ENCODE measurements around the gene CSF3R. TPM values are rescaled to one million over a fixed set of nuclear protein-coding genes. Genes with fewer than 3 reads are reported as not detected.

Gene CSF3R
- total RNA-seq, 1 experiment from 2014 or later = 0.26 TPM

DNA sequence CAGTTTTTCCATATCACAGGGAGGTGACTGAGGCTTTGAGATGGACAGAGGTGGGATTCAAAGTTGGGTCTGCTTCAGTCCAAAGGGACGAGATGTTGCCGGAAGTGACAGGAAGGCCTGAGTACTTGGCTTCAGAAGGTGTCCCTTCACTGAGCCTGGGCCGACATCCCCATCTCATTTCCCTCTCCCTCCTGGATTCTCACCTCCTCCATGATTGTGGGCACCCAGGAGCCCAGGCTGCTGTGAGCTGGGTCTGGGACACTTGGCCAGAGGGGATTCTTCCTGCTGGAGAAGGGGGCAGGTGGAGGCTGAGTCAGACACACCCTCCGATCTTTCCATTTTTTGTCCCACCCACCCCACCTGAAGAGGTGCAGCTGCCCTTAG lies 15.7 kb downstream of the CSF3R start:
- ChIA-PET CTCF (no interaction called here), POLR2A (no interaction called here)
- Mint-ChIP-seq H3K4me3 (no peak overlapping the region), H3K4me1 (peaks cover 16% of the 10 kb centered on the region), H3K27ac (no peak overlapping the region), H3K9me3 (no peaks in the 10 kb centered on the region), H3K27me3 (ENCODE audit: low read depth) (peaks cover 64% of the 10 kb centered on the region), H3K36me3 (0 out of 2 replicates have a peak, but pooled peaks cover 4% of the 10 kb centered on the region)
- DNase-seq (ENCODE audit: low spot score) (no peak), ATAC-seq (no peak)
- TF ChIP-seq OVOL2 (CRISPR knock-in tag; IDR thresholded peaks at IDR 0.05; ENCODE audit: borderline replicate concordance) (no peak), ZNF263 (CRISPR knock-in tag; IDR thresholded peaks at IDR 0.05; ENCODE audit: low read depth) (no peak), ELF4 (CRISPR knock-in tag; IDR thresholded peaks at IDR 0.05; ENCODE audit: low read depth) (no peak), MYBL2 (CRISPR knock-in tag; IDR thresholded peaks at IDR 0.05) (no peak), KAT7 (CRISPR knock-in tag; IDR thresholded peaks at IDR 0.05; ENCODE audit: borderline replicate concordance) (no peak), ZNF121 (CRISPR knock-in tag; IDR thresholded peaks at IDR 0.05) (no peak), NR2C2 (CRISPR knock-in tag; IDR thresholded peaks at IDR 0.05) (no peak), RELA (CRISPR knock-in tag; IDR thresholded peaks at IDR 0.05; ENCODE audit: borderline replicate concordance) (no peak)
- TF ChIP-seq, protein P1, sequence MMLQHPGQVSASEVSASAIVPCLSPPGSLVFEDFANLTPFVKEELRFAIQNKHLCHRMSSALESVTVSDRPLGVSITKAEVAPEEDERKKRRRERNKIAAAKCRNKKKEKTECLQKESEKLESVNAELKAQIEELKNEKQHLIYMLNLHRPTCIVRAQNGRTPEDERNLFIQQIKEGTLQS (CRISPR knock-in tag; conservative IDR thresholded peaks at IDR 0.05) = no peak
- TF ChIP-seq, protein P2, sequence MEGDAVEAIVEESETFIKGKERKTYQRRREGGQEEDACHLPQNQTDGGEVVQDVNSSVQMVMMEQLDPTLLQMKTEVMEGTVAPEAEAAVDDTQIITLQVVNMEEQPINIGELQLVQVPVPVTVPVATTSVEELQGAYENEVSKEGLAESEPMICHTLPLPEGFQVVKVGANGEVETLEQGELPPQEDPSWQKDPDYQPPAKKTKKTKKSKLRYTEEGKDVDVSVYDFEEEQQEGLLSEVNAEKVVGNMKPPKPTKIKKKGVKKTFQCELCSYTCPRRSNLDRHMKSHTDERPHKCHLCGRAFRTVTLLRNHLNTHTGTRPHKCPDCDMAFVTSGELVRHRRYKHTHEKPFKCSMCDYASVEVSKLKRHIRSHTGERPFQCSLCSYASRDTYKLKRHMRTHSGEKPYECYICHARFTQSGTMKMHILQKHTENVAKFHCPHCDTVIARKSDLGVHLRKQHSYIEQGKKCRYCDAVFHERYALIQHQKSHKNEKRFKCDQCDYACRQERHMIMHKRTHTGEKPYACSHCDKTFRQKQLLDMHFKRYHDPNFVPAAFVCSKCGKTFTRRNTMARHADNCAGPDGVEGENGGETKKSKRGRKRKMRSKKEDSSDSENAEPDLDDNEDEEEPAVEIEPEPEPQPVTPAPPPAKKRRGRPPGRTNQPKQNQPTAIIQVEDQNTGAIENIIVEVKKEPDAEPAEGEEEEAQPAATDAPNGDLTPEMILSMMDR (IDR thresholded peaks at IDR 0.05) = no peak
- TF ChIP-seq, protein P3, sequence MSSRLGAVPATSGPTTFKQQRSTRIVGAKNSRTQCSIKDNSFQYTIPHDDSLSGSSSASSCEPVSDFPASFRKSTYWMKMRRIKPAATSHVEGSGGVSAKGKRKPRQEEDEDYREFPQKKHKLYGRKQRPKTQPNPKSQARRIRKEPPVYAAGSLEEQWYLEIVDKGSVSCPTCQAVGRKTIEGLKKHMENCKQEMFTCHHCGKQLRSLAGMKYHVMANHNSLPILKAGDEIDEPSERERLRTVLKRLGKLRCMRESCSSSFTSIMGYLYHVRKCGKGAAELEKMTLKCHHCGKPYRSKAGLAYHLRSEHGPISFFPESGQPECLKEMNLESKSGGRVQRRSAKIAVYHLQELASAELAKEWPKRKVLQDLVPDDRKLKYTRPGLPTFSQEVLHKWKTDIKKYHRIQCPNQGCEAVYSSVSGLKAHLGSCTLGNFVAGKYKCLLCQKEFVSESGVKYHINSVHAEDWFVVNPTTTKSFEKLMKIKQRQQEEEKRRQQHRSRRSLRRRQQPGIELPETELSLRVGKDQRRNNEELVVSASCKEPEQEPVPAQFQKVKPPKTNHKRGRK (CRISPR knock-in tag; IDR thresholded peaks at IDR 0.05; ENCODE audit: borderline replicate concordance) = no peak
- TF ChIP-seq, protein P4, sequence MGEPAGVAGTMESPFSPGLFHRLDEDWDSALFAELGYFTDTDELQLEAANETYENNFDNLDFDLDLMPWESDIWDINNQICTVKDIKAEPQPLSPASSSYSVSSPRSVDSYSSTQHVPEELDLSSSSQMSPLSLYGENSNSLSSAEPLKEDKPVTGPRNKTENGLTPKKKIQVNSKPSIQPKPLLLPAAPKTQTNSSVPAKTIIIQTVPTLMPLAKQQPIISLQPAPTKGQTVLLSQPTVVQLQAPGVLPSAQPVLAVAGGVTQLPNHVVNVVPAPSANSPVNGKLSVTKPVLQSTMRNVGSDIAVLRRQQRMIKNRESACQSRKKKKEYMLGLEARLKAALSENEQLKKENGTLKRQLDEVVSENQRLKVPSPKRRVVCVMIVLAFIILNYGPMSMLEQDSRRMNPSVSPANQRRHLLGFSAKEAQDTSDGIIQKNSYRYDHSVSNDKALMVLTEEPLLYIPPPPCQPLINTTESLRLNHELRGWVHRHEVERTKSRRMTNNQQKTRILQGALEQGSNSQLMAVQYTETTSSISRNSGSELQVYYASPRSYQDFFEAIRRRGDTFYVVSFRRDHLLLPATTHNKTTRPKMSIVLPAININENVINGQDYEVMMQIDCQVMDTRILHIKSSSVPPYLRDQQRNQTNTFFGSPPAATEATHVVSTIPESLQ (CRISPR knock-in tag; IDR thresholded peaks at IDR 0.05) = no peak
- TF ChIP-seq, protein P5, sequence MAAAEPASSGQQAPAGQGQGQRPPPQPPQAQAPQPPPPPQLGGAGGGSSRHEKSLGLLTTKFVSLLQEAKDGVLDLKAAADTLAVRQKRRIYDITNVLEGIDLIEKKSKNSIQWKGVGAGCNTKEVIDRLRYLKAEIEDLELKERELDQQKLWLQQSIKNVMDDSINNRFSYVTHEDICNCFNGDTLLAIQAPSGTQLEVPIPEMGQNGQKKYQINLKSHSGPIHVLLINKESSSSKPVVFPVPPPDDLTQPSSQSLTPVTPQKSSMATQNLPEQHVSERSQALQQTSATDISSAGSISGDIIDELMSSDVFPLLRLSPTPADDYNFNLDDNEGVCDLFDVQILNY (CRISPR knock-in tag; IDR thresholded peaks at IDR 0.05) = no peak
- TF ChIP-seq, protein P6, sequence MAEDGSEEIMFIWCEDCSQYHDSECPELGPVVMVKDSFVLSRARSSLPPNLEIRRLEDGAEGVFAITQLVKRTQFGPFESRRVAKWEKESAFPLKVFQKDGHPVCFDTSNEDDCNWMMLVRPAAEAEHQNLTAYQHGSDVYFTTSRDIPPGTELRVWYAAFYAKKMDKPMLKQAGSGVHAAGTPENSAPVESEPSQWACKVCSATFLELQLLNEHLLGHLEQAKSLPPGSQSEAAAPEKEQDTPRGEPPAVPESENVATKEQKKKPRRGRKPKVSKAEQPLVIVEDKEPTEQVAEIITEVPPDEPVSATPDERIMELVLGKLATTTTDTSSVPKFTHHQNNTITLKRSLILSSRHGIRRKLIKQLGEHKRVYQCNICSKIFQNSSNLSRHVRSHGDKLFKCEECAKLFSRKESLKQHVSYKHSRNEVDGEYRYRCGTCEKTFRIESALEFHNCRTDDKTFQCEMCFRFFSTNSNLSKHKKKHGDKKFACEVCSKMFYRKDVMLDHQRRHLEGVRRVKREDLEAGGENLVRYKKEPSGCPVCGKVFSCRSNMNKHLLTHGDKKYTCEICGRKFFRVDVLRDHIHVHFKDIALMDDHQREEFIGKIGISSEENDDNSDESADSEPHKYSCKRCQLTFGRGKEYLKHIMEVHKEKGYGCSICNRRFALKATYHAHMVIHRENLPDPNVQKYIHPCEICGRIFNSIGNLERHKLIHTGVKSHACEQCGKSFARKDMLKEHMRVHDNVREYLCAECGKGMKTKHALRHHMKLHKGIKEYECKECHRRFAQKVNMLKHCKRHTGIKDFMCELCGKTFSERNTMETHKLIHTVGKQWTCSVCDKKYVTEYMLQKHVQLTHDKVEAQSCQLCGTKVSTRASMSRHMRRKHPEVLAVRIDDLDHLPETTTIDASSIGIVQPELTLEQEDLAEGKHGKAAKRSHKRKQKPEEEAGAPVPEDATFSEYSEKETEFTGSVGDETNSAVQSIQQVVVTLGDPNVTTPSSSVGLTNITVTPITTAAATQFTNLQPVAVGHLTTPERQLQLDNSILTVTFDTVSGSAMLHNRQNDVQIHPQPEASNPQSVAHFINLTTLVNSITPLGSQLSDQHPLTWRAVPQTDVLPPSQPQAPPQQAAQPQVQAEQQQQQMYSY (CRISPR knock-in tag; IDR thresholded peaks at IDR 0.05) = no peak

DNA sequence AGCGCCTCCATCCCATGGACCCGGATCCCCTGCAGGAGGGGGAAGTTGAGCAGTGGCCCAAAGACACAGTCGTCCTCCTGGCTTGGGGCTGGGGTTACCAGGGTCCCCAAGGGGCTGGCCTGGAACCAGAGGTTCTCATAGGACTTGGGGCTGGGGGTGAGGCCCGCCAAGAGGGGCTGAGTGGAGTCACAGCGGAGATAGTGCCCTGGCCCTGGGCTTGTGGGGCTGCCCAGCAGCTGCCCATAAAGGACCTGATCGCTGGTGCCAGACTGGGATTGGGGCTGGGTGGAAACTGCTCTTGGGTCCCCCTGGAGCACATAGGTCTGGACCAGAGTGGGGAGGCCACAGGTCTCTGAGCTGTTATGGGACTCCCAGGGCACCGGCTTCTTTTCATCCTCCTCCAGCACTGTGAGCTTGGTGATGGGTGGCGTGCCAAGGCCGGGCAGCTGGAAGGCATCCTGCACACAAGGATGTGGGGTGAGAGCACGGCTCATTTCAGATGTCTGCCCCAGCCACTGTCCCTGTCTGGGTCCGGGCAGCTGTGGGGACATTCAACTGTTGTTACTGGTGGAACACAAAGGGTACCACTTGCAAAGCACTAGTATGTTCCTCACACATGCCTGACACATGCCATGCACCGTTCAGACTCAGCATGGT lies 16.2 kb downstream of the CSF3R start:
- Mint-ChIP-seq H3K27ac (no peak overlapping the region), H3K4me1 (peaks cover 16% of the 10 kb centered on the region), H3K9me3 (no peaks in the 10 kb centered on the region), H3K4me3 (no peak overlapping the region), H3K36me3 (peaks cover 4% of the 10 kb centered on the region; the same call in 1 of the 2 replicates), H3K27me3 (ENCODE audit: low read depth) (peaks cover 63% of the 10 kb centered on the region)
- CTCF ChIA-PET = no interaction called here
- ATAC-seq = no peak
- POLR2A ChIA-PET = no interaction called here
- DNase-seq (ENCODE audit: low spot score) = no peak
- no peak for TF ChIP-seq RORB (CRISPR knock-in tag; IDR thresholded peaks at IDR 0.05)
- TF ChIP-seq GTF2I (CRISPR knock-in tag; conservative IDR thresholded peaks at IDR 0.05) = no peak
- TF ChIP-seq EMX1 (CRISPR knock-in tag; IDR thresholded peaks at IDR 0.05) = no peak
- no peak for TF ChIP-seq KAT7 (CRISPR knock-in tag; IDR thresholded peaks at IDR 0.05; ENCODE audit: borderline replicate concordance)
- TF ChIP-seq SOX15 (CRISPR knock-in tag; IDR thresholded peaks at IDR 0.05) = no peak
- TF ChIP-seq, protein P7, sequence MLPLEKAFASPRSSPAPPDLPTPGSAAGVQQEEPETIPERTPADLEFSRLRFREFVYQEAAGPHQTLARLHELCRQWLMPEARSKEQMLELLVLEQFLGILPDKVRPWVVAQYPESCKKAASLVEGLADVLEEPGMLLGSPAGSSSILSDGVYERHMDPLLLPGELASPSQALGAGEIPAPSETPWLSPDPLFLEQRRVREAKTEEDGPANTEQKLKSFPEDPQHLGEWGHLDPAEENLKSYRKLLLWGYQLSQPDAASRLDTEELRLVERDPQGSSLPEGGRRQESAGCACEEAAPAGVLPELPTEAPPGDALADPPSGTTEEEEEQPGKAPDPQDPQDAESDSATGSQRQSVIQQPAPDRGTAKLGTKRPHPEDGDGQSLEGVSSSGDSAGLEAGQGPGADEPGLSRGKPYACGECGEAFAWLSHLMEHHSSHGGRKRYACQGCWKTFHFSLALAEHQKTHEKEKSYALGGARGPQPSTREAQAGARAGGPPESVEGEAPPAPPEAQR (CRISPR knock-in tag; IDR thresholded peaks at IDR 0.05) = no peak
- TF ChIP-seq, protein P8, sequence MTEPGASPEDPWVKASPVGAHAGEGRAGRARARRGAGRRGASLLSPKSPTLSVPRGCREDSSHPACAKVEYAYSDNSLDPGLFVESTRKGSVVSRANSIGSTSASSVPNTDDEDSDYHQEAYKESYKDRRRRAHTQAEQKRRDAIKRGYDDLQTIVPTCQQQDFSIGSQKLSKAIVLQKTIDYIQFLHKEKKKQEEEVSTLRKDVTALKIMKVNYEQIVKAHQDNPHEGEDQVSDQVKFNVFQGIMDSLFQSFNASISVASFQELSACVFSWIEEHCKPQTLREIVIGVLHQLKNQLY (CRISPR knock-in tag; IDR thresholded peaks at IDR 0.05) = no peak
- TF ChIP-seq, protein P9, sequence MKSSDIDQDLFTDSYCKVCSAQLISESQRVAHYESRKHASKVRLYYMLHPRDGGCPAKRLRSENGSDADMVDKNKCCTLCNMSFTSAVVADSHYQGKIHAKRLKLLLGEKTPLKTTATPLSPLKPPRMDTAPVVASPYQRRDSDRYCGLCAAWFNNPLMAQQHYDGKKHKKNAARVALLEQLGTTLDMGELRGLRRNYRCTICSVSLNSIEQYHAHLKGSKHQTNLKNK (CRISPR knock-in tag; IDR thresholded peaks at IDR 0.05) = no peak
- TF ChIP-seq SMAD3 (CRISPR knock-in tag; IDR thresholded peaks at IDR 0.05; ENCODE audit: borderline replicate concordance) = no peak
